GM23338 (cell line): ENCODE measurements around the gene ARL15. TPM values are rescaled to one million over a fixed set of nuclear protein-coding genes. Genes with fewer than 3 reads are reported as not detected.

ENCODE experiments used
- ATAC-seq: fragments of 200-7000 bp; cut with Tn5 transposase; 3 replicates; pipeline ENCODE4 v1.9.1; 2020
- DNase-seq: peaks from one replicate; pipeline ENCODE4 v3.0.0-alpha.2; 2015; ENCODE audit warnings: low spot score
- H2AFZ ChIP-seq: fragments of 200-600 bp; sonication (generic); 2 replicates; pipeline ENCODE4 v1.8.0; 2016; ENCODE audit warnings: antibody characterized with exemption, mild to moderate bottlenecking, moderate library complexity
- H3F3A ChIP-seq: fragments of 200-600 bp; sonication (generic); replicated peaks from 2 replicates; pipeline ENCODE4 v1.8.0; 2017; ENCODE audit warnings: antibody characterized with exemption, mixed run types, low read depth
- H3K27ac ChIP-seq: fragments of 200-600 bp; sonication (generic); 2 replicates; pipeline ENCODE4 v1.6.1; 2016; ENCODE audit warnings: low read depth
- H3K27me3 ChIP-seq: fragments of 200-600 bp; sonication (generic); 2 replicates; pipeline ENCODE4 v1.8.0; 2016; ENCODE audit warnings: mild to moderate bottlenecking, mixed run types, moderate library complexity; ENCODE audit not compliant: insufficient read depth
- H3K36me3 ChIP-seq: fragments of 200-600 bp; sonication (generic); 2 replicates; pipeline ENCODE4 v1.8.0; 2016; ENCODE audit warnings: mild to moderate bottlenecking; ENCODE audit not compliant: insufficient read depth
- H3K4me1 ChIP-seq: fragments of 200-600 bp; sonication (generic); 2 replicates; pipeline ENCODE4 v1.8.0; 2016; ENCODE audit warnings: mild to moderate bottlenecking, moderate library complexity; ENCODE audit not compliant: insufficient read depth
- H3K4me2 ChIP-seq: fragments of 200-600 bp; sonication (generic); 2 replicates; pipeline ENCODE4 v1.7.1; 2017; ENCODE audit warnings: mixed run types
- H3K4me3 ChIP-seq: fragments of 200-600 bp; sonication (generic); 2 replicates; pipeline ENCODE4 v1.6.1; 2016; ENCODE audit warnings: mixed run types
- H3K79me2 ChIP-seq: fragments of 200-600 bp; sonication (generic); replicated peaks from 2 replicates; pipeline ENCODE4 v1.8.0; 2017; ENCODE audit warnings: mild to moderate bottlenecking; ENCODE audit not compliant: insufficient read depth
- H3K9me2 ChIP-seq: fragments of 200-600 bp; sonication (generic); 2 replicates; pipeline ENCODE4 v1.8.0; 2017; ENCODE audit not compliant: insufficient read depth
- H4K20me1 ChIP-seq: fragments of 200-600 bp; sonication (generic); replicated peaks from 2 replicates; pipeline ENCODE4 v1.8.0; 2017; ENCODE audit warnings: mild to moderate bottlenecking; ENCODE audit not compliant: insufficient read depth
- H3K27ac Mint-ChIP-seq: 2 replicates; pipeline ENCODE4 v1.8.0; 2020; ENCODE audit warnings: inconsistent platforms, mild to moderate bottlenecking, moderate library complexity, mixed read lengths
- H3K27me3 Mint-ChIP-seq: 3 replicates; pipeline ENCODE4 v1.8.0; 2022; ENCODE audit warnings: low read depth, mild to moderate bottlenecking, moderate library complexity, mixed read lengths, inconsistent platforms; ENCODE audit not compliant: insufficient read depth, poor library complexity
- H3K36me3 Mint-ChIP-seq: 3 replicates; pipeline ENCODE4 v1.8.0; 2021; ENCODE audit warnings: low read depth, mild to moderate bottlenecking, inconsistent platforms, moderate library complexity, mixed read lengths
- H3K4me1 Mint-ChIP-seq: 3 replicates; pipeline ENCODE4 v1.8.0; 2020; ENCODE audit warnings: mild to moderate bottlenecking, inconsistent platforms, mixed read lengths
- H3K4me3 Mint-ChIP-seq: 3 replicates; pipeline ENCODE4 v1.8.0; 2021; ENCODE audit warnings: moderate library complexity, mild to moderate bottlenecking, inconsistent platforms, mixed read lengths
- H3K9me3 Mint-ChIP-seq: 3 replicates; pipeline ENCODE4 v1.8.0; 2020; ENCODE audit warnings: moderate library complexity, mild to moderate bottlenecking, inconsistent platforms, mixed read lengths
- CREB1 ChIP-seq: fragments of 250-450 bp; sonication (Bioruptor Pico); IDR thresholded peaks from 2 replicates; pipeline ENCODE4 v1.5.0; 2020; ENCODE audit warnings: low read depth, mild to moderate bottlenecking, moderate library complexity
- EZH2 ChIP-seq: fragments of 200-600 bp; sonication (generic); IDR thresholded peaks from one replicate; pipeline ENCODE4 v1.8.0; 2017; ENCODE audit warnings: antibody characterized with exemption, mild to moderate bottlenecking, low read depth; ENCODE audit not compliant: unreplicated experiment
- EZH2phosphoT487 ChIP-seq: fragments of 200-600 bp; sonication (generic); IDR thresholded peaks from one replicate; pipeline ENCODE4 v1.8.1; 2018; ENCODE audit warnings: antibody characterized with exemption; ENCODE audit not compliant: unreplicated experiment
- JUNB ChIP-seq: IDR thresholded peaks from one replicate; pipeline ENCODE4 v1.6.1; 2016; ENCODE audit warnings: antibody characterized with exemption; ENCODE audit not compliant: unreplicated experiment
- NANOG ChIP-seq: IDR thresholded peaks from 2 replicates; pipeline ENCODE4 v1.6.1; 2016; ENCODE audit warnings: antibody characterized with exemption, borderline replicate concordance
- POLR2AphosphoS5 ChIP-seq: IDR thresholded peaks from 2 replicates; pipeline ENCODE4 v1.6.1; 2016; ENCODE audit warnings: antibody characterized with exemption, low read depth
- STAT1 ChIP-seq: IDR thresholded peaks from one replicate; pipeline ENCODE4 v1.6.1; 2016; ENCODE audit warnings: antibody characterized with exemption; ENCODE audit not compliant: unreplicated experiment
- ZNF114 ChIP-seq: fragments of 250-450 bp; sonication (Bioruptor Pico); IDR thresholded peaks from 2 replicates; pipeline ENCODE4 v1.5.0; 2020; ENCODE audit warnings: mild to moderate bottlenecking, moderate library complexity
- ZNF331 ChIP-seq: fragments of 250-450 bp; sonication (Bioruptor Pico); IDR thresholded peaks from 2 replicates; pipeline ENCODE4 v1.5.0; 2020; ENCODE audit warnings: low read depth, mild to moderate bottlenecking, moderate library complexity
- polyA plus RNA-seq: library from polyadenylated mRNA; unstranded; fragments of >200 nt; fragmentation: Nextera tagmentation; extraction: Ambion mirVana; gene quantifications from 2 replicates; pipeline ENCODE4 v1.2.1, GENCODE V29; 2016
- total RNA-seq: library from RNA; depleted of rRNA; stranded (reverse); fragments of >200 nt; shearing (Covaris generic); gene quantifications from 2 replicates; pipeline ENCODE4 v1.2.3, GENCODE V29; 2014
- TF ChIP-seq, protein P1 (sequence below): IDR thresholded peaks from one replicate; pipeline ENCODE4 v1.6.1; 2018; ENCODE audit warnings: antibody characterized with exemption; ENCODE audit not compliant: unreplicated experiment
- TF ChIP-seq, protein P2 (sequence below), 2 experiments: fragments of 200-600 bp in 1 of 2; sonication (generic) in 1 of 2; conservative IDR thresholded peaks; 2 replicates each; pipeline versions ENCODE4 v1.5.1 to v1.6.1; 2016 to 2017; ENCODE audit warnings: antibody characterized with exemption in 2 of 2, low read depth in 2 of 2, mild to moderate bottlenecking in 2 of 2, moderate library complexity in 1 of 2
- TF ChIP-seq, protein P3 (sequence below): fragments of 250-450 bp; sonication (Bioruptor Pico); IDR thresholded peaks from 2 replicates; pipeline ENCODE4 v1.5.0; 2020; ENCODE audit warnings: mild to moderate bottlenecking, moderate library complexity
- TF ChIP-seq, protein P4 (sequence below): IDR thresholded peaks from 2 replicates; pipeline ENCODE4 v1.6.1; 2016; ENCODE audit warnings: antibody characterized with exemption

Gene ARL15
- total and polyA plus RNA-seq, 2 experiments from 2014 or later = 13.0 to 54.0 TPM

DNA sequence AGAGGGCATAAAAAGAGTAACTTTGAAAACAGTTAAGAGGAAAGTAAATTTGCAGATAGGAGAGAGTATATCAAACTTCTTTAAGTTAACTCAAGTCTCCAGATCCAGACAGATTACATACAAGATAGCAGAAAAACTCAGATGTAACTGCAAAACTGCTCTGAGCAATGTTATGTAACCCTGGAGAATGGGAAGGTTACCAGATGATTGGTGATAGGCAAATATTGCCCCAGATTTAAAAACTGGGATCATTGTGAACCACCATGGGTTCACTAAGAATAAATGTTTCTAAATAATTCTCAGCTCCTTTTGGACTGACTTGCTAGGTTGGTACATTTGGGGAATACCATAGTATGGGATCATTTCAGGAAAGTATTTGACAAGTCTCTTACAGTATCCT lies 176.5 kb downstream of the ARL15 start (continued):
- TF ChIP-seq, protein P1, sequence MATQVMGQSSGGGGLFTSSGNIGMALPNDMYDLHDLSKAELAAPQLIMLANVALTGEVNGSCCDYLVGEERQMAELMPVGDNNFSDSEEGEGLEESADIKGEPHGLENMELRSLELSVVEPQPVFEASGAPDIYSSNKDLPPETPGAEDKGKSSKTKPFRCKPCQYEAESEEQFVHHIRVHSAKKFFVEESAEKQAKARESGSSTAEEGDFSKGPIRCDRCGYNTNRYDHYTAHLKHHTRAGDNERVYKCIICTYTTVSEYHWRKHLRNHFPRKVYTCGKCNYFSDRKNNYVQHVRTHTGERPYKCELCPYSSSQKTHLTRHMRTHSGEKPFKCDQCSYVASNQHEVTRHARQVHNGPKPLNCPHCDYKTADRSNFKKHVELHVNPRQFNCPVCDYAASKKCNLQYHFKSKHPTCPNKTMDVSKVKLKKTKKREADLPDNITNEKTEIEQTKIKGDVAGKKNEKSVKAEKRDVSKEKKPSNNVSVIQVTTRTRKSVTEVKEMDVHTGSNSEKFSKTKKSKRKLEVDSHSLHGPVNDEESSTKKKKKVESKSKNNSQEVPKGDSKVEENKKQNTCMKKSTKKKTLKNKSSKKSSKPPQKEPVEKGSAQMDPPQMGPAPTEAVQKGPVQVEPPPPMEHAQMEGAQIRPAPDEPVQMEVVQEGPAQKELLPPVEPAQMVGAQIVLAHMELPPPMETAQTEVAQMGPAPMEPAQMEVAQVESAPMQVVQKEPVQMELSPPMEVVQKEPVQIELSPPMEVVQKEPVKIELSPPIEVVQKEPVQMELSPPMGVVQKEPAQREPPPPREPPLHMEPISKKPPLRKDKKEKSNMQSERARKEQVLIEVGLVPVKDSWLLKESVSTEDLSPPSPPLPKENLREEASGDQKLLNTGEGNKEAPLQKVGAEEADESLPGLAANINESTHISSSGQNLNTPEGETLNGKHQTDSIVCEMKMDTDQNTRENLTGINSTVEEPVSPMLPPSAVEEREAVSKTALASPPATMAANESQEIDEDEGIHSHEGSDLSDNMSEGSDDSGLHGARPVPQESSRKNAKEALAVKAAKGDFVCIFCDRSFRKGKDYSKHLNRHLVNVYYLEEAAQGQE = no peak
- TF ChIP-seq EZH2 (no peak), POLR2AphosphoS5 (no peak), CREB1 (CRISPR knock-in tag) (no peak), ZNF114 (CRISPR knock-in tag) (no peak), NANOG (no peak)

DNA sequence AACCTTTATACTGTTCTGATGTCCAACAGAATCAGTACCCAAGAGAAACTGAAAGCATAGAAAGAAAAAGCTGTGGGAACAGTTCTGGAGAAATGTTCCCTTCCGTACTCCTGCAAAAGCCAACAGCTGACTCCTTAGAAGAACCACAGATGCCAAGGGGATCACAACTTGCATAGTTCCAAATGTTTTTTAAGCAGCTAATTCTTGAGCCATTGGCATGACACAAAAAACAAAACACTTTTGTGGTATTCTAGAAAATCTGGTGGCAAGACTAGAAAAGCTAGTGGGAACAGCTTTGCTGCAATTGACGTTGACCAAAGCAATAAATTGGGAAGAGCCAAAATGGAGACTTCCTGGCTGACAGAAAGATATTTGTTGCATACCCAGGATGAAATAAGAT lies 189.9 kb downstream of the ARL15 start:
- H3K79me2 ChIP-seq = no peaks in the 10 kb centered on the region
- no peaks in the 10 kb centered on the region for H4K20me1 ChIP-seq
- H3K4me3 ChIP-seq = no peak overlapping the region
- H3K36me3 ChIP-seq = no peaks in the 10 kb centered on the region
- Mint-ChIP-seq H3K4me1 (no peaks in the 10 kb centered on the region), H3K4me3 (no peak overlapping the region), H3K36me3 (no peaks in the 10 kb centered on the region; the same call in 2 of the 3 replicates), H3K27me3 (no peaks in the 10 kb centered on the region), H3K27ac (no peak overlapping the region), H3K9me3 (no peaks in the 10 kb centered on the region)
- no peak overlapping the region for H3K27ac ChIP-seq
- H3K4me2 ChIP-seq = no peak overlapping the region
- no peaks in the 10 kb centered on the region for H3K27me3 ChIP-seq
- H2AFZ ChIP-seq = no peak overlapping the region
- no peak for ATAC-seq
- no peaks in the 10 kb centered on the region for H3K4me1 ChIP-seq
- H3F3A ChIP-seq = no peaks in the 10 kb centered on the region
- no peak for DNase-seq
- no peaks in the 10 kb centered on the region; the same call in 1 of the 2 replicates for H3K9me2 ChIP-seq
- TF ChIP-seq NANOG (no peak), EZH2 (no peak), ZNF331 (CRISPR knock-in tag) (no peak), EZH2phosphoT487 (no peak), JUNB (no peak), STAT1 (no peak), CREB1 (CRISPR knock-in tag) (no peak), POLR2AphosphoS5 (no peak), ZNF114 (CRISPR knock-in tag) (no peak)
- TF ChIP-seq, protein P2, sequence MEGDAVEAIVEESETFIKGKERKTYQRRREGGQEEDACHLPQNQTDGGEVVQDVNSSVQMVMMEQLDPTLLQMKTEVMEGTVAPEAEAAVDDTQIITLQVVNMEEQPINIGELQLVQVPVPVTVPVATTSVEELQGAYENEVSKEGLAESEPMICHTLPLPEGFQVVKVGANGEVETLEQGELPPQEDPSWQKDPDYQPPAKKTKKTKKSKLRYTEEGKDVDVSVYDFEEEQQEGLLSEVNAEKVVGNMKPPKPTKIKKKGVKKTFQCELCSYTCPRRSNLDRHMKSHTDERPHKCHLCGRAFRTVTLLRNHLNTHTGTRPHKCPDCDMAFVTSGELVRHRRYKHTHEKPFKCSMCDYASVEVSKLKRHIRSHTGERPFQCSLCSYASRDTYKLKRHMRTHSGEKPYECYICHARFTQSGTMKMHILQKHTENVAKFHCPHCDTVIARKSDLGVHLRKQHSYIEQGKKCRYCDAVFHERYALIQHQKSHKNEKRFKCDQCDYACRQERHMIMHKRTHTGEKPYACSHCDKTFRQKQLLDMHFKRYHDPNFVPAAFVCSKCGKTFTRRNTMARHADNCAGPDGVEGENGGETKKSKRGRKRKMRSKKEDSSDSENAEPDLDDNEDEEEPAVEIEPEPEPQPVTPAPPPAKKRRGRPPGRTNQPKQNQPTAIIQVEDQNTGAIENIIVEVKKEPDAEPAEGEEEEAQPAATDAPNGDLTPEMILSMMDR (conservative IDR thresholded peaks at IDR 0.05; ENCODE audit: low read depth in 2 of 2) = no peak
- TF ChIP-seq, protein P3, sequence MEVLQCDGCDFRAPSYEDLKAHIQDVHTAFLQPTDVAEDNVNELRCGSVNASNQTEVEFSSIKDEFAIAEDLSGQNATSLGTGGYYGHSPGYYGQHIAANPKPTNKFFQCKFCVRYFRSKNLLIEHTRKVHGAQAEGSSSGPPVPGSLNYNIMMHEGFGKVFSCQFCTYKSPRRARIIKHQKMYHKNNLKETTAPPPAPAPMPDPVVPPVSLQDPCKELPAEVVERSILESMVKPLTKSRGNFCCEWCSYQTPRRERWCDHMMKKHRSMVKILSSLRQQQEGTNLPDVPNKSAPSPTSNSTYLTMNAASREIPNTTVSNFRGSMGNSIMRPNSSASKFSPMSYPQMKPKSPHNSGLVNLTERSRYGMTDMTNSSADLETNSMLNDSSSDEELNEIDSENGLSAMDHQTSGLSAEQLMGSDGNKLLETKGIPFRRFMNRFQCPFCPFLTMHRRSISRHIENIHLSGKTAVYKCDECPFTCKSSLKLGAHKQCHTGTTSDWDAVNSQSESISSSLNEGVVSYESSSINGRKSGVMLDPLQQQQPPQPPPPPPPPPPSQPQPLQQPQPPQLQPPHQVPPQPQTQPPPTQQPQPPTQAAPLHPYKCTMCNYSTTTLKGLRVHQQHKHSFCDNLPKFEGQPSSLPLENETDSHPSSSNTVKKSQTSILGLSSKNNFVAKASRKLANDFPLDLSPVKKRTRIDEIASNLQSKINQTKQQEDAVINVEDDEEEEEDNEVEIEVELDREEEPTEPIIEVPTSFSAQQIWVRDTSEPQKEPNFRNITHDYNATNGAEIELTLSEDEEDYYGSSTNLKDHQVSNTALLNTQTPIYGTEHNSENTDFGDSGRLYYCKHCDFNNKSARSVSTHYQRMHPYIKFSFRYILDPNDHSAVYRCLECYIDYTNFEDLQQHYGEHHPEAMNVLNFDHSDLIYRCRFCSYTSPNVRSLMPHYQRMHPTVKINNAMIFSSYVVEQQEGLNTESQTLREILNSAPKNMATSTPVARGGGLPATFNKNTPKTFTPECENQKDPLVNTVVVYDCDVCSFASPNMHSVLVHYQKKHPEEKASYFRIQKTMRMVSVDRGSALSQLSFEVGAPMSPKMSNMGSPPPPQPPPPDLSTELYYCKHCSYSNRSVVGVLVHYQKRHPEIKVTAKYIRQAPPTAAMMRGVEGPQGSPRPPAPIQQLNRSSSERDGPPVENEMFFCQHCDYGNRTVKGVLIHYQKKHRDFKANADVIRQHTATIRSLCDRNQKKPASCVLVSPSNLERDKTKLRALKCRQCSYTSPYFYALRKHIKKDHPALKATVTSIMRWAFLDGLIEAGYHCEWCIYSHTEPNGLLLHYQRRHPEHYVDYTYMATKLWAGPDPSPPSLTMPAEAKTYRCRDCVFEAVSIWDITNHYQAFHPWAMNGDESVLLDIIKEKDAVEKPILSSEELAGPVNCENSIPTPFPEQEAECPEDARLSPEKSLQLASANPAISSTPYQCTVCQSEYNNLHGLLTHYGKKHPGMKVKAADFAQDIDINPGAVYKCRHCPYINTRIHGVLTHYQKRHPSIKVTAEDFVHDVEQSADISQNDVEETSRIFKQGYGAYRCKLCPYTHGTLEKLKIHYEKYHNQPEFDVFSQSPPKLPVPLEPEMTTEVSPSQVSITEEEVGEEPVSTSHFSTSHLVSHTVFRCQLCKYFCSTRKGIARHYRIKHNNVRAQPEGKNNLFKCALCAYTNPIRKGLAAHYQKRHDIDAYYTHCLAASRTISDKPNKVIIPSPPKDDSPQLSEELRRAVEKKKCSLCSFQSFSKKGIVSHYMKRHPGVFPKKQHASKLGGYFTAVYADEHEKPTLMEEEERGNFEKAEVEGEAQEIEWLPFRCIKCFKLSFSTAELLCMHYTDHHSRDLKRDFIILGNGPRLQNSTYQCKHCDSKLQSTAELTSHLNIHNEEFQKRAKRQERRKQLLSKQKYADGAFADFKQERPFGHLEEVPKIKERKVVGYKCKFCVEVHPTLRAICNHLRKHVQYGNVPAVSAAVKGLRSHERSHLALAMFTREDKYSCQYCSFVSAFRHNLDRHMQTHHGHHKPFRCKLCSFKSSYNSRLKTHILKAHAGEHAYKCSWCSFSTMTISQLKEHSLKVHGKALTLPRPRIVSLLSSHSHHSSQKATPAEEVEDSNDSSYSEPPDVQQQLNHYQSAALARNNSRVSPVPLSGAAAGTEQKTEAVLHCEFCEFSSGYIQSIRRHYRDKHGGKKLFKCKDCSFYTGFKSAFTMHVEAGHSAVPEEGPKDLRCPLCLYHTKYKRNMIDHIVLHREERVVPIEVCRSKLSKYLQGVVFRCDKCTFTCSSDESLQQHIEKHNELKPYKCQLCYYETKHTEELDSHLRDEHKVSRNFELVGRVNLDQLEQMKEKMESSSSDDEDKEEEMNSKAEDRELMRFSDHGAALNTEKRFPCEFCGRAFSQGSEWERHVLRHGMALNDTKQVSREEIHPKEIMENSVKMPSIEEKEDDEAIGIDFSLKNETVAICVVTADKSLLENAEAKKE (CRISPR knock-in tag) = no peak
- TF ChIP-seq, protein P4, sequence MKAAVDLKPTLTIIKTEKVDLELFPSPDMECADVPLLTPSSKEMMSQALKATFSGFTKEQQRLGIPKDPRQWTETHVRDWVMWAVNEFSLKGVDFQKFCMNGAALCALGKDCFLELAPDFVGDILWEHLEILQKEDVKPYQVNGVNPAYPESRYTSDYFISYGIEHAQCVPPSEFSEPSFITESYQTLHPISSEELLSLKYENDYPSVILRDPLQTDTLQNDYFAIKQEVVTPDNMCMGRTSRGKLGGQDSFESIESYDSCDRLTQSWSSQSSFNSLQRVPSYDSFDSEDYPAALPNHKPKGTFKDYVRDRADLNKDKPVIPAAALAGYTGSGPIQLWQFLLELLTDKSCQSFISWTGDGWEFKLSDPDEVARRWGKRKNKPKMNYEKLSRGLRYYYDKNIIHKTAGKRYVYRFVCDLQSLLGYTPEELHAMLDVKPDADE = no peak
